ENCODE data around the gene RCC2.

RCC2 gene

GRCh38 chr1:17451731-17452130 lies 12.3 kb upstream of the RCC2 start:
- no peak for DNase-seq
- H3K4me3 ChIP-seq (ENCODE audit: control insufficient read depth in 1 of 7, extremely low read depth in 1 of 7, insufficient read depth in 4 of 7, low read depth in 2 of 7, low read length in 6 of 7), result no peak overlapping the region
- H3K9me3 ChIP-seq (ENCODE audit: control extremely low read depth in 1 of 5, control insufficient read depth in 4 of 5, insufficient read depth in 2 of 5, low read depth in 1 of 5, low read length in 4 of 5), result no peaks in the 10 kb centered on the region
- ChIA-PET CTCF (interaction anchor here (1.0 to 1.6 kb wide), 3 partner anchors 10 to 156 kb away, joined by 3 to 4 read pairs (median 4); no protein-coding TSS in a partner anchor), POLR2A (no interaction called here)
- WGBS (ENCODE audit: insufficient coverage), result 100% methylated on average over 2 of the region's 7 CpGs
- H3K4me1 ChIP-seq (ENCODE audit: control extremely low read depth in 1 of 4, control insufficient read depth in 4 of 4, insufficient read depth in 4 of 4, low read length in 3 of 4), result no peaks in the 10 kb centered on the region
- no peak overlapping the region for H3K27ac ChIP-seq (ENCODE audit: insufficient read depth in 1 of 2, low read depth in 1 of 2, low read length in 2 of 2, poor library complexity in 1 of 2, severe bottlenecking in 2 of 2)
- no peaks in the 10 kb centered on the region for H3K36me3 ChIP-seq (ENCODE audit: control insufficient read depth in 4 of 4, insufficient read depth in 4 of 4, low read length in 3 of 4)
- no peaks in the 10 kb centered on the region for H3K27me3 ChIP-seq (replicated peaks in 2 of 5; ENCODE audit: control insufficient read depth in 4 of 5, insufficient read depth in 5 of 5, low read length in 4 of 5)

GRCh38 chr1:17447501-17447992 lies 8.1 kb upstream of the RCC2 start:
- POLR2A ChIA-PET, result no interaction called here
- CTCF ChIA-PET, result interaction anchor here (0.7 to 1.6 kb wide), 3 partner anchors 21 to 55 kb away, joined by 3 to 4 read pairs (median 3); no protein-coding TSS in a partner anchor
- WGBS (ENCODE audit: insufficient coverage), result 91% methylated on average over 11 of the region's 12 CpGs
- Histone ChIP-seq H3K4me3 (ENCODE audit: control insufficient read depth in 1 of 7, extremely low read depth in 1 of 7, insufficient read depth in 4 of 7, low read depth in 2 of 7, low read length in 6 of 7) (no peak overlapping the region), H3K36me3 (ENCODE audit: control insufficient read depth in 4 of 4, insufficient read depth in 4 of 4, low read length in 3 of 4) (no peaks in the 10 kb centered on the region), H3K4me1 (ENCODE audit: control extremely low read depth in 1 of 4, control insufficient read depth in 4 of 4, insufficient read depth in 4 of 4, low read length in 3 of 4) (no peaks in the 10 kb centered on the region), H3K27ac (ENCODE audit: insufficient read depth in 1 of 2, low read depth in 1 of 2, low read length in 2 of 2, poor library complexity in 1 of 2, severe bottlenecking in 2 of 2) (no peak overlapping the region), H3K27me3 (replicated peaks in 2 of 5; ENCODE audit: control insufficient read depth in 4 of 5, insufficient read depth in 5 of 5, low read length in 4 of 5) (no peaks in the 10 kb centered on the region), H3K9me3 (ENCODE audit: control extremely low read depth in 1 of 5, control insufficient read depth in 4 of 5, insufficient read depth in 2 of 5, low read depth in 1 of 5, low read length in 4 of 5) (no peaks in the 10 kb centered on the region)
- DNase-seq, result no peak

- WGBS (ENCODE audit: insufficient coverage), result 98% methylated on average over 6 of the region's 6 CpGs
Observed at GRCh38 chr1:17442841-17443240, 3.4 kb upstream of the RCC2 start.

GRCh38 chr1:17441993-17442357 lies 2.5 kb upstream of the RCC2 start:
- WGBS (ENCODE audit: insufficient coverage), result 90% methylated on average over 2 of the region's 4 CpGs
- H3K9me3 ChIP-seq (ENCODE audit: control extremely low read depth in 1 of 5, control insufficient read depth in 4 of 5, insufficient read depth in 2 of 5, low read depth in 1 of 5, low read length in 4 of 5), result no peaks in the 10 kb centered on the region
- H3K27me3 ChIP-seq (replicated peaks in 2 of 5; ENCODE audit: control insufficient read depth in 4 of 5, insufficient read depth in 5 of 5, low read length in 4 of 5), result no peaks in the 10 kb centered on the region
- ChIA-PET POLR2A (interaction anchor here (1.0 kb wide), 1 partner anchor 11 kb away, joined by 3 read pairs; no protein-coding TSS in a partner anchor), CTCF (interaction anchor here (1.2 to 3.4 kb wide), 2 partner anchors 10 to 17 kb away, joined by 4 to 12 read pairs; no protein-coding TSS in a partner anchor)
- peaks cover 0 to 3% (median 0%) of the 10 kb centered on the region in 4 experiments for H3K36me3 ChIP-seq (ENCODE audit: control insufficient read depth in 4 of 4, insufficient read depth in 4 of 4, low read length in 3 of 4)
- no peak overlapping the region for H3K4me3 ChIP-seq (ENCODE audit: control insufficient read depth in 1 of 7, extremely low read depth in 1 of 7, insufficient read depth in 4 of 7, low read depth in 2 of 7, low read length in 6 of 7)
- H3K4me1 ChIP-seq (ENCODE audit: control extremely low read depth in 1 of 4, control insufficient read depth in 4 of 4, insufficient read depth in 4 of 4, low read length in 3 of 4), result peaks cover 0 to 26% (median 22%) of the 10 kb centered on the region in 4 experiments
- no peak for DNase-seq
- no peak overlapping the region for H3K27ac ChIP-seq (ENCODE audit: insufficient read depth in 1 of 2, low read depth in 1 of 2, low read length in 2 of 2, poor library complexity in 1 of 2, severe bottlenecking in 2 of 2)

More at GRCh38 chr1:17442841-17443240, 3.4 kb upstream of the RCC2 start:
- Histone ChIP-seq H3K36me3 (ENCODE audit: control insufficient read depth in 4 of 4, insufficient read depth in 4 of 4, low read length in 3 of 4) (no peaks in the 10 kb centered on the region), H3K4me1 (ENCODE audit: control extremely low read depth in 1 of 4, control insufficient read depth in 4 of 4, insufficient read depth in 4 of 4, low read length in 3 of 4) (peaks cover 0 to 22% (median 18%) of the 10 kb centered on the region in 4 experiments), H3K27ac (ENCODE audit: insufficient read depth in 1 of 2, low read depth in 1 of 2, low read length in 2 of 2, poor library complexity in 1 of 2, severe bottlenecking in 2 of 2) (no peak overlapping the region), H3K27me3 (replicated peaks in 2 of 5; ENCODE audit: control insufficient read depth in 4 of 5, insufficient read depth in 5 of 5, low read length in 4 of 5) (no peaks in the 10 kb centered on the region), H3K4me3 (ENCODE audit: control insufficient read depth in 1 of 7, extremely low read depth in 1 of 7, insufficient read depth in 4 of 7, low read depth in 2 of 7, low read length in 6 of 7) (no peak overlapping the region), H3K9me3 (ENCODE audit: control extremely low read depth in 1 of 5, control insufficient read depth in 4 of 5, insufficient read depth in 2 of 5, low read depth in 1 of 5, low read length in 4 of 5) (no peaks in the 10 kb centered on the region)
- DNase-seq, result no peak
- ChIA-PET CTCF (interaction anchor here (1.0 kb wide), 2 partner anchors 19 to 37 kb away, joined by 3 to 6 read pairs; no protein-coding TSS in a partner anchor), POLR2A (no interaction called here)

DNA sequence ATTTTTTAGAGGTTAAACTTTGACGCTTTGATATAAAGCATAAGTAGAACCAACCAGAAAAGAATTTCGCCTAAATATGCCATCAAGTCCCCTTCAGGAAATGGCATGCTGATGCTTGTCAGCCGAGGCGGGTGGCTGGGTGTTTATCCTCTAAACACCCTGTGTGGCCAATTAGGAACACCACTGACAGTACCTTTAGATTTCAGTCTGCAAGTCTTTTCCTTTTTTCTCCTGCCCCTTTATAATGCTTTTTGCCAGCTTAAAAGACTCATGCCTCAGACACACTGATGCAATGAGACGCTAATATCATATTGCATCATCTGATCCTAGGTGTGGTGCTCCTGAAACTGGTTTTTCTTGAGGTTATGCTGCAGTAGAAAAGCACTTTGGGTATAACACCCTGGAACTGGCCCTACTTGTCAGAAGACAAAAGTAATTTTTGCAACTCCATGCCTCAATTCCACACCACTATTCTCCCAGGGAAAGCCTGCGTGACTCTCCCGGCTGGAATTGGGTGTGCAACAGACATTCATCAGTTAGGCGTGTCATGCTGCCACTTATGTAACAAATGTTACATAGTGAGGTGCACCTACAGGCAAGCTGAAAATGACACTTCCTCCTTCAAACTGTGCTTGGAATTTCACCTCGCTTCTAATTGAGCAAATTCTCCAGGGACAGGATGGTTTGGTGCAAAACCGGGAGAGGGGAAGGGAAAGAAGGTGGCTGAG lies 2.0 kb upstream of the RCC2 start:
- H3K36me3 ChIP-seq (ENCODE audit: control insufficient read depth in 4 of 4, insufficient read depth in 4 of 4, low read length in 3 of 4), result peaks cover 0 to 8% (median 1%) of the 10 kb centered on the region in 4 experiments
- 36% methylated on average over 9 of the region's 10 CpGs for WGBS (ENCODE audit: insufficient coverage)
- H3K9me3 ChIP-seq (ENCODE audit: control extremely low read depth in 1 of 5, control insufficient read depth in 4 of 5, insufficient read depth in 2 of 5, low read depth in 1 of 5, low read length in 4 of 5), result no peaks in the 10 kb centered on the region
- CTCF ChIA-PET, result interaction anchor here (1.2 to 3.4 kb wide), 2 partner anchors 10 to 16 kb away, joined by 4 to 12 read pairs; no protein-coding TSS in a partner anchor
- no peak overlapping the region for H3K27ac ChIP-seq (ENCODE audit: insufficient read depth in 1 of 2, low read depth in 1 of 2, low read length in 2 of 2, poor library complexity in 1 of 2, severe bottlenecking in 2 of 2)
- peak overlapping the region in 1 of 7 experiments; percentile 24 for H3K4me3 ChIP-seq (ENCODE audit: control insufficient read depth in 1 of 7, extremely low read depth in 1 of 7, insufficient read depth in 4 of 7, low read depth in 2 of 7, low read length in 6 of 7)
- DNase-seq, result peak in 2 of 3 donors; percentile 36 to 45
- no peaks in the 10 kb centered on the region for H3K27me3 ChIP-seq (replicated peaks in 2 of 5; ENCODE audit: control insufficient read depth in 4 of 5, insufficient read depth in 5 of 5, low read length in 4 of 5)
- POLR2A ChIA-PET, result interaction anchor here (1.0 kb wide), 1 partner anchor 10 kb away, joined by 3 read pairs; no protein-coding TSS in a partner anchor
- peaks cover 2 to 32% (median 27%) of the 10 kb centered on the region in 4 experiments for H3K4me1 ChIP-seq (ENCODE audit: control extremely low read depth in 1 of 4, control insufficient read depth in 4 of 4, insufficient read depth in 4 of 4, low read length in 3 of 4)

DNA sequence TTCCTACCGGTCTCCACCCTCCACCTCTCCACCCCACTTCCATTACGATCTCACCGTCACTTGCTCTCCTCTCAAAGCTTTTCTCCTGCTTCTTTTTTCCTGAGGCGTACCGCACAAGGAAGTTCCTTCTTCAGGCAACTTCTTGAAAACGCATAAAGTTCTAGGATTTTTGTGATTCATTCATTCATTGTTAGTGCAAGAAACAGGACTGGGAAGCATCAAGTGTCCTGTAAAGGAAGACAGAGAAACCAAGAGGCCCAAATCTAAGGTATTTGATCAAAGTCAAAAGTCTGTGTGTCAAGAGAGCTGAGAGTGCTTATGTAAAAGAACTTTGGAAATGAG lies 1.3 kb upstream of the RCC2 start:
- POLR2A ChIA-PET, result interaction anchor here (1.5 kb wide), 1 partner anchor 9 kb away, joined by 6 read pairs; no protein-coding TSS in a partner anchor
- Histone ChIP-seq H3K36me3 (ENCODE audit: control insufficient read depth in 4 of 4, insufficient read depth in 4 of 4, low read length in 3 of 4) (peaks cover 0 to 14% (median 2%) of the 10 kb centered on the region in 4 experiments), H3K4me3 (ENCODE audit: control insufficient read depth in 1 of 7, extremely low read depth in 1 of 7, insufficient read depth in 4 of 7, low read depth in 2 of 7, low read length in 6 of 7) (peak overlapping the region in 2 of 7 experiments; percentile 24 to 28), H3K4me1 (ENCODE audit: control extremely low read depth in 1 of 4, control insufficient read depth in 4 of 4, insufficient read depth in 4 of 4, low read length in 3 of 4) (peaks cover 2 to 38% (median 33%) of the 10 kb centered on the region in 4 experiments), H3K27ac (ENCODE audit: insufficient read depth in 1 of 2, low read depth in 1 of 2, low read length in 2 of 2, poor library complexity in 1 of 2, severe bottlenecking in 2 of 2) (no peak overlapping the region), H3K9me3 (ENCODE audit: control extremely low read depth in 1 of 5, control insufficient read depth in 4 of 5, insufficient read depth in 2 of 5, low read depth in 1 of 5, low read length in 4 of 5) (no peaks in the 10 kb centered on the region), H3K27me3 (replicated peaks in 2 of 5; ENCODE audit: control insufficient read depth in 4 of 5, insufficient read depth in 5 of 5, low read length in 4 of 5) (no peaks in the 10 kb centered on the region)
- CTCF ChIA-PET, result interaction anchor here (1.1 to 3.4 kb wide), 2 partner anchors 16 to 30 kb away, joined by 3 to 12 read pairs; no protein-coding TSS in a partner anchor
- no peak for DNase-seq
- WGBS (ENCODE audit: insufficient coverage), result 49% methylated on average over 6 of the region's 6 CpGs

Data from common myeloid progenitor, CD34-positive (primary cell).